SJSA1 (cell line): Measurements from ENCODE around the gene DNPEP. TPM values are rescaled to one million over a fixed set of nuclear protein-coding genes. Genes with fewer than 3 reads are reported as not detected.
"Not testable (repeated sequence)": the region's sequence is repeated elsewhere in the genome, so short reads cannot be mapped to it uniquely, and the experiment has no call there.

ENCODE experiments used
- DNase-seq, 2 experiments: peaks; one replicate each; pipeline ENCODE4 v3.0.0-alpha.2; 2015 to 2020; ENCODE audit warnings: low spot score in 2 of 2, low read depth in 1 of 2
- H3K27ac ChIP-seq: fragments of 250-450 bp; sonication (Bioruptor Pico); 2 replicates; pipeline ENCODE4 v1.5.1; 2020; ENCODE audit warnings: mild to moderate bottlenecking, moderate library complexity
- H3K27me3 ChIP-seq: fragments of 250-450 bp; sonication (Bioruptor Pico); replicated peaks from 2 replicates; pipeline ENCODE4 v1.5.1; 2020; ENCODE audit warnings: mild to moderate bottlenecking, moderate library complexity
- H3K36me3 ChIP-seq: fragments of 250-450 bp; sonication (Bioruptor Pico); 2 replicates; pipeline ENCODE4 v1.5.1; 2020; ENCODE audit warnings: mild to moderate bottlenecking
- H3K4me1 ChIP-seq: fragments of 250-450 bp; sonication (Bioruptor Pico); replicated peaks from 2 replicates; pipeline ENCODE4 v1.6.1; 2021; ENCODE audit warnings: mild to moderate bottlenecking
- H3K4me3 ChIP-seq: fragments of 250-450 bp; sonication (Bioruptor Pico); 2 replicates; pipeline ENCODE4 v1.5.1; 2020; ENCODE audit warnings: mild to moderate bottlenecking
- H3K9me3 ChIP-seq: fragments of 250-450 bp; sonication (Bioruptor Pico); replicated peaks from 2 replicates; pipeline ENCODE4 v1.5.1; 2020; ENCODE audit warnings: mild to moderate bottlenecking
- total RNA-seq: library from RNA; depleted of rRNA; stranded (reverse); fragments of >200 nt; shearing (Covaris generic); gene quantifications from 2 replicates; pipeline ENCODE4 v1.2.3, GENCODE V29; 2014

The DNPEP gene
- total RNA-seq, 1 experiment from 2014 or later, result 56.1 TPM

- Histone ChIP-seq H3K36me3 (no peaks in the 10 kb centered on the region), H3K27me3 (peaks cover 4% of the 10 kb centered on the region; the same call in 1 of the 2 replicates), H3K4me1 (no peaks in the 10 kb centered on the region), H3K4me3 (no peak overlapping the region), H3K9me3 (peaks cover 3% of the 10 kb centered on the region; the same call in 1 of the 2 replicates), H3K27ac (no peak overlapping the region)
- no peak for DNase-seq
These were observed 27.1 kb upstream of the DNPEP start for GRCh38 chr2:219414857-219415256.

- H3K27ac ChIP-seq, result no peak overlapping the region
- no peak overlapping the region for H3K4me3 ChIP-seq
- peaks cover 8% of the 10 kb centered on the region for H3K4me1 ChIP-seq
- H3K27me3 ChIP-seq, result peaks cover 4% of the 10 kb centered on the region; the same call in 1 of the 2 replicates
- no peak for DNase-seq
- H3K36me3 ChIP-seq, result no peaks in the 10 kb centered on the region
- H3K9me3 ChIP-seq, result peaks cover 3% of the 10 kb centered on the region; the same call in 1 of the 2 replicates
These were observed 22.7 kb upstream of the DNPEP start for GRCh38 chr2:219410390-219410789.

GRCh38 chr2:219409619-219410018 is 21.9 kb upstream of the DNPEP start:
- Histone ChIP-seq H3K27ac (no peak overlapping the region), H3K4me3 (no peak overlapping the region), H3K9me3 (0 out of 2 replicates have a peak, but pooled peaks cover 3% of the 10 kb centered on the region), H3K36me3 (no peaks in the 10 kb centered on the region), H3K4me1 (peaks cover 8% of the 10 kb centered on the region), H3K27me3 (no peaks in the 10 kb centered on the region)
- DNase-seq, result no peak

- Histone ChIP-seq H3K36me3 (no peaks in the 10 kb centered on the region), H3K27me3 (no peaks in the 10 kb centered on the region), H3K27ac (no peak overlapping the region), H3K4me1 (peaks cover 8% of the 10 kb centered on the region), H3K4me3 (no peak overlapping the region), H3K9me3 (0 out of 2 replicates have a peak, but pooled peaks cover 3% of the 10 kb centered on the region)
- no peak for DNase-seq
These were observed 20.9 kb upstream of the DNPEP start for GRCh38 chr2:219408631-219409030.

GRCh38 chr2:219408204-219408603 is 20.5 kb upstream of the DNPEP start:
- H3K4me1 ChIP-seq, result peaks cover 8% of the 10 kb centered on the region
- no peak for DNase-seq
- no peak overlapping the region for H3K4me3 ChIP-seq
- H3K27ac ChIP-seq, result no peak overlapping the region
- no peaks in the 10 kb centered on the region for H3K27me3 ChIP-seq
- H3K9me3 ChIP-seq, result 0 out of 2 replicates have a peak, but pooled peaks cover 3% of the 10 kb centered on the region
- no peaks in the 10 kb centered on the region for H3K36me3 ChIP-seq

GRCh38 chr2:219407343-219407742 is 19.6 kb upstream of the DNPEP start:
- not testable (repeated sequence) for H3K9me3 ChIP-seq, H3K4me1 ChIP-seq, H3K36me3 ChIP-seq, H3K27ac ChIP-seq, DNase-seq, H3K27me3 ChIP-seq, H3K4me3 ChIP-seq

- no peak overlapping the region for H3K27ac ChIP-seq
- H3K9me3 ChIP-seq, result no peaks in the 10 kb centered on the region
- peak in 1 of 2 experiments; percentile 37 for DNase-seq
- H3K27me3 ChIP-seq, result no peaks in the 10 kb centered on the region
- H3K4me3 ChIP-seq, result no peak overlapping the region
- no peaks in the 10 kb centered on the region for H3K36me3 ChIP-seq
- H3K4me1 ChIP-seq, result peaks cover 8% of the 10 kb centered on the region
These were observed 19.1 kb upstream of the DNPEP start for GRCh38 chr2:219406861-219407230.

- Histone ChIP-seq H3K27ac (no peak overlapping the region), H3K36me3 (no peaks in the 10 kb centered on the region), H3K4me1 (peaks cover 8% of the 10 kb centered on the region), H3K27me3 (no peaks in the 10 kb centered on the region), H3K4me3 (no peak overlapping the region), H3K9me3 (no peaks in the 10 kb centered on the region)
- no peak for DNase-seq
These were observed 18.5 kb upstream of the DNPEP start for GRCh38 chr2:219405958-219406860.

- Histone ChIP-seq H3K27me3 (no peaks in the 10 kb centered on the region), H3K9me3 (no peaks in the 10 kb centered on the region), H3K27ac (no peak overlapping the region), H3K4me1 (peaks cover 8% of the 10 kb centered on the region), H3K4me3 (no peak overlapping the region), H3K36me3 (no peaks in the 10 kb centered on the region)
- no peak for DNase-seq
These were observed 17.7 kb upstream of the DNPEP start for GRCh38 chr2:219405451-219405850.

- Histone ChIP-seq H3K9me3 (no peaks in the 10 kb centered on the region), H3K4me1 (peaks cover 8% of the 10 kb centered on the region), H3K36me3 (no peaks in the 10 kb centered on the region), H3K27ac (no peak overlapping the region), H3K4me3 (no peak overlapping the region), H3K27me3 (no peaks in the 10 kb centered on the region)
- DNase-seq, result no peak
These were observed 17.2 kb upstream of the DNPEP start for GRCh38 chr2:219404954-219405353.

- no peak for DNase-seq
- H3K9me3 ChIP-seq, result no peaks in the 10 kb centered on the region
- no peaks in the 10 kb centered on the region for H3K27me3 ChIP-seq
- H3K4me3 ChIP-seq, result no peak overlapping the region
- H3K36me3 ChIP-seq, result no peaks in the 10 kb centered on the region
- H3K4me1 ChIP-seq, result peaks cover 8% of the 10 kb centered on the region
- no peak overlapping the region for H3K27ac ChIP-seq
These were observed 16.7 kb upstream of the DNPEP start for GRCh38 chr2:219404291-219404910.

- no peaks in the 10 kb centered on the region for H3K36me3 ChIP-seq
- peaks cover 13% of the 10 kb centered on the region for H3K4me1 ChIP-seq
- H3K4me3 ChIP-seq, result no peak overlapping the region
- H3K27ac ChIP-seq, result no peak overlapping the region
- no peaks in the 10 kb centered on the region for H3K27me3 ChIP-seq
- H3K9me3 ChIP-seq, result no peaks in the 10 kb centered on the region
- no peak for DNase-seq
These were observed 16.1 kb upstream of the DNPEP start for GRCh38 chr2:219403861-219404260.

GRCh38 chr2:219402665-219403515 is 15.2 kb upstream of the DNPEP start:
- H3K36me3 ChIP-seq, result no peaks in the 10 kb centered on the region
- H3K4me3 ChIP-seq, result no peak overlapping the region
- no peaks in the 10 kb centered on the region for H3K9me3 ChIP-seq
- H3K4me1 ChIP-seq, result peaks cover 22% of the 10 kb centered on the region
- peak; percentile 69 to 75 for DNase-seq
- H3K27ac ChIP-seq, result no peak overlapping the region
- no peaks in the 10 kb centered on the region for H3K27me3 ChIP-seq
